Measurements from ENCODE around the gene ATP6V1F. TPM values are rescaled to one million over a fixed set of nuclear protein-coding genes. Genes with fewer than 3 reads are reported as not detected.

The ATP6V1F gene
- polyA plus RNA-seq, 1 donor, result 132 TPM

DNA sequence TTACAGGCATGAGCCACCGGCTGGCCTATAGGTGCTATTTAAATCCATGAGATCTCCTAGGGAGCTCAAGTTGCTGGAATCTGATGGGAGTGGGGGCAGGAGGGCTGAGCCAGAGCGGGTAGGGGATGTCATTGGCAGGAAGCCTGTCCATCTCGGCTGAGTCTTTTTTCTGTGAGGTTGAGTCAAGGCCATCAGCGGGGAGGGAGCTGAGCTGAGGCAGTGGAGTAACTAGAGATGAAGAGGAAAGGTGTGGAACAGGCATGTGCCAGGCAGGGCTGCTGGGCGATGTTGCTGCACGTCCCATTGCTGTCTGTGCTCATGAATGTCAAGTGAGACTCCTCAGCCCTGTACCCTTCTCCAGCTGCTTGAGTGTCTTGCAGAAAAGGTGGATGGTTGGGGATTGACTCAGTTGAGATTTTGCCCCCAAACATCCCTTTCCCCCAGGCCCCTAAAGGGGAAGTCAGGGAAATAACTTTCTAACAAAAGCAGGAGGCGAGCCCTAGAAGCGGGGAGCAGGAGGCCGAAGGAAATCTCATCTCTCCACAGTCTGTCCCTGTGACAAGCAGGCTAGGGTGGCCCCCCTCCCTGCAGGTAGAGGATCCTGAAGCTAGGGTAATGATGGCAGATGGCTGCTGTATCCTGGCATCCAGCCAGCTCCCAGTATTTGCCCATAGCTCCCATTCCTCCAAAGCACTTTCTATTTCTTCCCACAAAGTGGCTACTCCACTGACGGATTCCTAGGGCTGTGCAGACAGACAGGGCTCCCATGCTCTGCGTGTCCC is 5.4 kb downstream of the ATP6V1F start:
- DNase-seq (ENCODE audit: low read depth), result no peak

DNA sequence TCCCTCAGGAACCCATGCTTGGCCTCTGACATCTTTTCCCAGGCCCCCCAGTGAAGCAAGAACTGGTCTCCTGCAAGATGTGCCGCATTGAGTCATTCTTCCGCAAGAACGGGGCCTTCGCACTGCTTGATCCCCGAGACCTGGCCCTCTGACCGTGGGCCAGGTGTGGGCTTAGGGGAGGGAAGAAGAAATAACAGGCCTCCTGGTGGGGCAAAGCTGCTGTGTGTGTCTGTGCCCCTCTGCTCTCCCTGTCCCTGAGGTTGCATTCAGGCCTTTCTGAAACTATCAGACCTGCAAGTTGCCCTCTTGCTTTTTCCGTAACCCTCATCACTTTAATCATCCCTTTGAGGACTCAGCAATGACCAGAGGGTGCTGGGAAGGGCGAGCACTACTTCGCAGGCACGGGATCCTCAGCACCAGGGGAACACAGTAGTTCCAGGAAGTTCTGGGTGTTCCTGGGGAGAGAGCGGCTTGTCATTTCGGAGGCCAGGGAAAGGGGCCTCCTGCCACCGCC is 6.0 kb downstream of the ATP6V1F start:
- no peak for DNase-seq (ENCODE audit: low read depth)

DNA sequence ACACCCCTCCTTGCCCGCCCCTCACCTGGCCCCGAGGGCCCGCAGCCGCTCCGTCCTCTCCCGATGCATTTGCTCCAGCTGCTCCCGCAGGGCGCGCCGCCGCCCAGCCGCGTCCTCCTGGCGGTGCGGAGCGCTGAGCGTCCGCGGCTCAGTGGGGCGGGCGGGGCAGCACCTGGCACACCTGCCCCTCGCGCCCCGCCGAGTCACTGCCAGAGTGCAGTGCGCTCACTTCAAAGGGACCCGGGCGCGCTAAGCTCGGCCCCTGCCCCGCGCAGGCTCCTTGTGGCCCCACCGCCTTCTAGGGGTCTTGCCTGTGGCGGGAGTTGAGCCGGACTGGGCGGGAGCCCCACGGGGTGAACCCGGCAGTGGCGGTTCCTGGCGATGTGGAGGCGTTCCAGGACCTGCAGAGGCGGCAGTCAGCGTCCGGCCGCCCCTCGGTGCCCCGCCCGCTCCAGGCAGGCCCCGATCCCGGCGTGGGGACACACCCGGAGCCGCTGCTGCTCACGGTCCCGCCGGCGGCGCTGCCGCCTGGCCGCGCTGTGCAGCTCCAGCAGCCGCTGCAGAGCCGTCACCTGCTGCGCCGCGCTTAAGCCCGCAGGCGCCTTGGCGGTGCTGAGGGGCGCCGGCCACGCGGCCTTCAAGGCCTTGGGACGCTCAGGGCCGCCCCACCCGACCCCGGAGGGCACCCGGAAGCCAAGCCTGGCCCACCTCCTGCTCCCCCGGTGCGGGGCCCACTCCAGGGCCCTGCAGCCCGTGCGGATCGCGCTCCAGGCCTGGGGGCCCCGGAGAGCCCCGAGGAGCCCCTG is 6.7 kb downstream of the ATP6V1F start:
- no peak for DNase-seq (ENCODE audit: low read depth)

DNA sequence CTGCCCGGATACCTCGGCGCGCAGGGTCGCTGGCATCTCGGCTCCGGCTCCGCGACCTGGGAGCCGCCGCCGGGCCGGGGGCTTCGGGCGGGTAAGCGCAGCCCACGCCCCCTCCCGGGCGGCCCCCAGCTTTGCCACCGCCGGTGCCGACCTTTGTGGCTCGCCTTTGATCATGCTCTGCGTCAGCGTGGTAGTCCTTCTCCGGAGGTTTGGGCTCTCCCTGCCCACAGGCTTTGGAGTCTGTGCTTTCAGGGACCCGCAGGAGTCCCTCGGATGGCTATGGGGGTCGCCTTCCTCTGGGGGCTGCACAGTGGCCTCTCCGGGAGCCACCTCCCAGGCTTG is 7.3 kb downstream of the ATP6V1F start:
- DNase-seq (ENCODE audit: low read depth), result no peak

DNA sequence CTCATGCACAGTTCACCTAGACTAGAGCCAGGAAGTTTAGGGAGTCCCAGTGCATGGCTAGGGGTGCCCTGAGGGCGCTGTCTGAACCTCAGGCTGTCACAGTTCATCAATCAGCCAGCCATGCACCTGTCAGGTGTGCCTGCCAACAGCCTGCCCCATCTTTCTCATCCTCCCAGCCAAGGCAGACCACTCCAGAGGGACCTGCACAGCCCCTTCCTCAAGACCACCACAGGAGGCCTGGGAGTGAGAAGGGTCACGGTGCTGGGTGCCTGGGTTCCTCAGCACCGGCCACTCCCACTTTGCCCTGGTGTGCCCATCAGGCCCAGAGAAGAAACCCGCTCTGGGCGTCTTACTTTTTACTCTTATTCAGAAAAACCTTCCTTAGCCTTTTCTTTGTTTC is 8.4 kb downstream of the ATP6V1F start:
- DNase-seq (ENCODE audit: low read depth), result no peak

DNA sequence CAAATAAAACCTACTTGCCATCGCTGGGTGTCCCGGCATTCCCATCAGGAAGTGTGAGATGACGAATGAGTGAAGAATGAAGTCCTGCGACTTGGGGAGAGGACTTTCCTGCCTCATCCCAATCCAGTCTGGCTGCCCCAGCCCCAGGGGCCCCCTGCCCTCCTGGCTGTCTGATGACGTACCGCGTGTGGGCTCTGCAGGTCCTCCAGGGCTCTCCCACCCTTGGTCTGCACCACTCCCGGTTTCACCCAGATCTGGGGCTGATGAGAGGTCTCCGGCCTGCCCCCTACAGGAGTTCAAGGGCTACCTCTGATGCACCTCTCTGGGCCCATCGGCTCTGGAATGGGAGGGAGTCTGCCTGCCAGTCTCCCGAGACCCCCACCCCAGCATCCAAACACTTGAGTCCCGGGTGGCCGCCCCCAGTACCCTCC is 9.8 kb downstream of the ATP6V1F start:
- DNase-seq (ENCODE audit: low read depth), result no peak

DNA sequence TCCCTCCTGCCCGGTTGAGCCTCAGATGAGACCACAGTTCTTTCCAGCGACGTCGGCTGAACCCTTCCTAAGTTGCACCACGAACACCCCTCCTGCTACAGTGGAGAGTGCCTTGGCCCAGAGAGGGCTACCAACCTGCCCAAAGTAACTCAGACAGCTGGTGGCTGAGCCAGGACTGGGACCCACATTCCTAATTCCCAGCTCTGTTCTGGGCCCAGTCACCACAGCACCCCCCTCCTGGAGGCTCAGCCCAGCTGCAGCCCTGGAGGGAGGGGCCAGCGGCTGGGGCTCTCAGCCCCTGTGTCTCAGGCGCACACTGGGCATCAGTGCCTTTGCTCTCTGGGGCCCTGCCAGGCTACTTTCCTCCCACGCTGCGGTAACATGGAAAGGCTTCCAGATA is 10.6 kb downstream of the ATP6V1F start:
- DNase-seq (ENCODE audit: low read depth), result no peak

DNA sequence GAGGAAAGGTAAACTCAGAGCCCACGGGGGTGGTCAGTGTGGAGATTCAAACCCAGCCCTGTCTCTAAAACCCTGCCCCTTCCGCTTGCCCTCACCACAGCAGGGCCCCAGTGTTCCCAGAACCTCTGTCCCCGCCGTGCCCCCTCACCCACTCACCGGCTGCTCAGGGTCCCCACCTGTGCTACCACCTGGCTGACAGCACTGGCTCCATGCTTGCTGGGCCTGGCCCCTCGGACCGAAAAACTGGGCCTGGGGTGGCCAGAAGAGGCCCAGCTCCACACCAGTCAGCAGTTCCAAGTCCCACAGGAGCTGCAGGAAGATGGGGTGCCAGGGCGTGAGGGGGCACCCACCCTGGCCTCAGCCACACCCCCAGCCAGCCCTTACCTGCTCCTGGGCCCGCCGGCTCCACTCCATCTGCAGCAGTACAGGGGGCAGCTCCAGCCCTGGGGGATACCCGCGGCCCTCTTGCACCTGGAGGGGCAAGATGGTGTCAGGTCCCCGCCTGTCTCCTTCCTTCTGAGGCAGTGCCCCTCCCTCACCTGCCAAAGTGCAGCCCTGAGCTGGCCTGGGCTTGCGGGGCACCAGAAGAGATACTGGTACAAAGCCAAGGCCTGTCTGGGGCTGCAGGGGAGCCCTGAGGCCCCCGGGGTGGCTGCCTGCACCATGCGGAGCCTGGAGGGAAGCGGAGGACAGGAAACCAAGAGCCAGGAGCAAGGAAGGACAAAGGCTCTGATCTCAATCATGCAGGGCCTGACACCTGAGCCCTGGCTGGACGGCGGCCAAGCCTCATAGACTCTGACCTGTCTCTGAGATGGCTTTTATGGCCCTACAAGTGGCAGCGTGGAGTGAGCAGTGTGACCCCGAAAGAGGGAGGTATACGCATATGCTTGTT is 11.7 kb downstream of the ATP6V1F start:
- no peak for DNase-seq (ENCODE audit: low read depth)

DNA sequence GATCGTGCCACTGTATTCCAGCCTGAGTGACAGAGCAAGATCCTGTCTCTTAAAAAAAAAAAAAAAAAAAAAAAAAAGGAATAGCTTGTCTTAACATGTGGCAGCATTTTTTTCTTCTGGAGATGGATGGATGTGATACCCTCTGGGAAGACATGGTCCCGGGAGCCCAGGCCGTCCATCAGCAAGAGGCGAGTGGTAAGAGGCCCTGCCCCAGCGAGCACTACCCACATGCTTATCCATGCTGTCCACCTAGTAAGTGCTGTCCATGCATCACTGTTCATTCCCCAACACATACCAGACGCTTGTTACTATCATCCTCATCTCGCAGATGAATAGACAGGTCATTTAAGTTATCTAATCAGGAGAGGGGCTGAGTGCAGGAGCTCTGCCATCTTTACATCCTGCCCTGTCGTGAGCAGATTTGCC is 12.9 kb downstream of the ATP6V1F start:
- no peak for DNase-seq (ENCODE audit: low read depth)

DNA sequence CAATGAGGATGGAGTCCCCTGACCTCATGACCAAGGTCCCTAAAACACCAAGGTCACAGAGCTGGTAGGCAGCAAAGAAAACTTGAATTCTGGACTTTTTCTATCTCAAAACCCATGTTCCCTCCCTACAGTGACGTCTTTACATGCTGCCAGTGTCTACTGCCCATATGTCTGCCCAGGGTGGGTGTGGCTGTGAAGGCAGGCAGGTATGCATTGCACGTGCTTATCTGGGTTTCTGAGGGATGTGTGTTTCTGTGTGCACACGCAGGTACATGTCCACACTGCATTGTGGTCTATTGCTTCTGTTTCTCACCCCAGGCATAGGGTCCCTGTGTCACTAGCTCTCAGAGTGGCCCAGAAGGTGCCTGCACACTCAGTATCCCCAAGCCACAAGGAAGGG is 13.5 kb downstream of the ATP6V1F start:
- no peak for DNase-seq (ENCODE audit: low read depth)

DNA sequence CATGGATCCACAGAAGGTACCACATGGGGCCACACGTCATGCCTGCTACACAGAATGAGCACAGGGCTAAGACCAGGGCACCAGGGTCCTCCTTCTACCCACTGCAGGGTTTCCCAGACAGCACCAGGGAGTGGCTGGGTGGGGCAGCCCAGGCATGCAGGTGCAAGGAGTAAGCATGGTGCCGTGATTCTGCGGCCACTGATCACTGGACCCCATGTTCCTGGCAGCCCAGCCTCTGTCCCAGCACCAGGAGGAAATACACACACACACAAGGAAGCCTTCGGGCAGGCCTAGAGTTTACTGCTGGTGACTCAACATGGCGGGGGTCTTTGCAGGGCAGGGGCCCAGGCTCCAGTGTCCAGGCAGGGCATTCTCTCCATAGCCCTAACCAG is 13.9 kb downstream of the ATP6V1F start:
- no peak for DNase-seq (ENCODE audit: low read depth)

DNA sequence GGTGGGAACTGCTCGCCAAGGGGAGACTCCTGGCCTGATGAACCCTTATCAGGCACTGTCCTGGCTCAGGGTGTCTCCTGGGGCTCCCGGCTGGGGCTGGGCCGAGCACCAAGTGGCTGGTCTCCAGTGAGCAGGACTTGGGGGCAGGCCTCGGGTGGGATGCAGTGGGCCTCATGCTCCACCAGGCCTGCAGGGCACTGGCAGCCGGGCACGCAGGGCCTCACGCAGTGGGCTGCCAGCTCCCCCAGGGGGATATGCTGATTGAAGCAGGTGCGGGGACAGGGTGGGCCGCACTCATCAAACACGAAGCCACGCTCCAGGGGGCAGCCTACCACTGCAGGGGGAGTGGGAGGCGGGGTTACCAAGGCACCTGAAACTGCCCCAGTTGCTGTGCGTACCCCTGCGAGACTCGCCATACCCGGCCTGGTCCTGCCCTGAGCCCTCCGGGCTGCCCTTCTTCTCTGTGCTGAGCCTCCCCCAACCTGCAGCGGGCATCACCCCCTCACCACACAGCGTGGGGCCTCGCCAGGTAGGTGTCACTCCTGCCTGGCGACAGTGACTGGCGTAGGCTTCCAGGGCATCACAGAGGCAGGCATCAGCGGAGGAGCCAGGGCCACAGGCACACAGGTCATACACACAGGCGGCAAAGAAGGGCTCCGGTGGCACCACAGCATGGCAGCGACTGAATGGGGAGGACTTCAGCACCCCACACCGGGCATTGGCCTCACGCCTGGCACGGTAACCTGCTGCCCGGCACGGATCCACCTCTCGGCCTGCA is 14.5 kb downstream of the ATP6V1F start:
- DNase-seq (ENCODE audit: low read depth), result no peak

DNA sequence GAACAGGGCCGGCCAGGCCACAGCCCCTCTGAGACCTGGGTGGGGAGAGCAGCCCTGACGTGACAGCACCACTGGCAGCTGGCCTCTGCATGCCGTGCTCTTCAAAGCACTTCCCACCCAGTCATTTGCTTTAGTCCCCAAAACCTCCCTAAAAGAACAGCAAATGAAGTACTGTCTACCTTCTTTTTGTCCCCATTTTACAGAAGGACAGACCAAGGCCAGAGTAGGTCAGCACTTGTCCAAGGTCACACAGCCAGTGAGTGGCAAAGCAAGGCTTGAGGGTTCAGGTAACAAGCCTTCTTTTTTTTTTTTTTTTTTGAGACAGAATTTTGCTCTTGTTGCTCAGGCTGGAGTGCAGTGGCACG is 15.1 kb downstream of the ATP6V1F start:
- DNase-seq (ENCODE audit: low read depth), result no peak

DNA sequence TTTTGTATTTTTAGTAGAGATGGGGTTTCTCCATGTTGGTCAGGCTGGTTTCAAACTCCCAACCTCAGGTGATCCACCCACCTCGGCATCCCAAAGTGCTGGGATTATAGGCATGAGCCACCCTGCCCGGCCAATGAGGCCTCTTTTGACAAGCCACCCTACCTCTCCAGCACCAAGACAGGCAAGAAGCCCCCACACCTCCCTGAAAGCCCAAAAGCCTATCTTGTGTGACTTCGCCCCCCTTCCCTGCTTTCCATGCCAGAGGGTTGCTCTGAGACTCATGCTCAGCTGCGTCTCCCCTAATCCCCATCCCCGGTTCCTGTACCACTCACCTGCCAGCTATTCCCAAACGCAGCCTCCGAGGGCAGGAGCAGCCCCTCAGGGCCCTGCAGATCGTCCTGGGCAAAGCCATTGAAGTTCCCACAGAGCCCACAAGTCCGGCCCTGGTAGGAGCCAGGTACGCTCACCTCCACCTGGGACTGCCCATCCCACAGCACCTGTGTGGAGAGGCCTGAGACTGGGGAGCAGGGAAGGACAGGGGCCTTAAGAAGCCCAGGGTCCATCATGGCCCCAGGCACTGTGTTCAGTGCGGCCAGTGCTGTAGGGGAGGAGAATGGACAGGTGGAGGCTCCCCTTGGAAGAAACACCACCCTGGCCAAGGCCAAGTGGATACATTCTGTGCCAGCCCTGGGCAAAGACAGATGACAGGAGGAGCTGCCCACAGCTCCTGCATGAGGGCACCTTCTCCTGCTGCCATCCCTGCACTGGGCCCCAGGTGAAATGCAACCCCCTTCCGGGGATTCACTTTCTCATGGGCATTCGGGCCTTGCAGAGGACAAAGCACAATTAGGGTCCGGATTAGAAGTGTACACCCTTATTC is 15.8 kb downstream of the ATP6V1F start:
- no peak for DNase-seq (ENCODE audit: low read depth)

DNA sequence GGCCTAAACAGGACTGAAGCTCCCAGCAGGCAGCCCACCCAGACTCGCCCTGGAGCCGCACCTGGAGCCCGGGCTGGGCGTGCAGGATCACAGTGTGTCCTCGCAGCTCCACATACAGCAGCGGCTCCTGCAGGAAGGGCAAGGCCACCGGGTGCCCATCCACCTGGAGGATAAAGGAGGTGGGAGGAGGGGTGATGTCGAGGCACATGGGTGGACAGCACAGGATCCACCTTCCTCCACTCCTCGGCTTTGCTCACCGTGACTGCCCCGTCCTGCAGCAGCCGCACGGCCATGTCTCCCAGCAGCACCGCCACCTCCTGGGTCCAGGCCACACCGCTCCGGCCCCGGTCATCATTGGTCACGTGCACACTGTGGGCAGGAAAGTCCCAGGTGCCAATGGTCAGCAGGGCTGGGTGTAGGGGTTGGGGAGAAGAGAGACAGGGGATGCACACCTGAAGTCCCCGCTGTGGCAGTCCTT is 16.8 kb downstream of the ATP6V1F start:
- DNase-seq (ENCODE audit: low read depth), result no peak

DNA sequence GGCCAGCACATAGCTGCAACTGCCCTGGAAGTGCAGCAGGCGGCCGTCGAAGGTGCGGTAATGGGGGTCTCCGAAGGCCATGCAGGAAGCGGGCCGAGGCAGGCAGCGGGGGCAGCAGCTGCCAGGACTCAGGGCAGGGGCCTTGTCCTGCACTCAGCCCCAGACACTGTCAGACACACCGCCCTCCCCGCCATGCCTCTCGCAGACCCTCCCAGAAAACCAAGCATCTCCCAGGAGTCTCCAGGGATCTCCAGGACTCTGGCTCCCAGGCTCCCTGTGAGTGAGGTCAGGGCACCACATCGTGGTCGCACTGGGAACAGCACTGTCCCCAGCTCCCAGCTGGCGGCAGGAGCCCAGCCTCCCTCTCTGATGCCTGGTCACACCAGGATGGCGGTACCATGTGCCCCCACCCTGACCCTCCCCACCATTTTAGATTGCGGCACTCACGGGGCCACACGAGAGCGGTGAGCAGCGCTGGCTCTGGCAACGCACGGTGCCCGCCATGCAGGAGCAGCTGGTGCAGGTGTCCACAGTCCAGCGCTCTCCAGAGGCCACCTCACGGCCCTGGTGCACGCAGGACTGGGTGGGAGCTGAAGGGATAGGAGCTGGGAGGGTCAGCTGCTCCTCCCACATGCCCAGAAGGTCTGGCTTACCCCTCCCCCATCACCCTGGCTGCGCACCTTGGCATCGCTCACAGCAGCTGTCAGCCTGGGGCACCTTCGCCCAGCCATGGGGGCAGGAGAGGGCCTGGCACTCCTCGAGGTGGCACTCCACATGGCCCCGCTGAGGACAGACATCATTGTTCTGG is 17.5 kb downstream of the ATP6V1F start:
- no peak for DNase-seq (ENCODE audit: low read depth)

DNA sequence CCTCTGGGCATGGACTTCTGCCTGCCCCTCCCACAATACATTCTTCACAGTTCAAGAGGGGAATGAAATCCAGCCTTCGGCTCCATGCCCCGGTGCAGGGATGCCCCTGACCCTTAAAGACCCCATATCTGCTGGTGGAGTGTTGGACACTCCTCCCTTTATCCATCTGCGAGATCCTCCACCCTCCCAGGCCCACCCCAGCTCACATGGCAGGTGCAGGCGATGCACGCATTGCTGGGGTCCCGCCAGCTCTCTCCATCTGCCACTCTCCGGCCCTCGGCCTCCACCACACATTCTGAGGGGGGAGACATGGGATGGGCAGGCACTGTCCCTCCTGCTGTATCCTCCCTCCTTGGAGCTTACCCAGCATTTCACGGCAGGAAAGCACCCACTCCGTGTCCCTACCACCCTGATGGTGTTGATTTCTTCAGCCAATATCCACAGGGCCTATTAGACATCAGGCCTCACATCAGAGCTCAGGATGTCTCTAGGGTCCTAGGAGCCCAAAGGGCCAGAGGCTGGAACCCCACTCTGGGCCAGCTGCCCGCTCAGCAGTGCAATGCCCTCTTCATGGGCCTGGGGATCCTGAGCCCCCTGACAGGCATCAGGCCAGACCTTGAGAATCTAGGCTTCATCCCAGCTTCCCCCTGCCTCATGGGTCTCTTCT is 18.3 kb downstream of the ATP6V1F start:
- no peak for DNase-seq (ENCODE audit: low read depth)

DNA sequence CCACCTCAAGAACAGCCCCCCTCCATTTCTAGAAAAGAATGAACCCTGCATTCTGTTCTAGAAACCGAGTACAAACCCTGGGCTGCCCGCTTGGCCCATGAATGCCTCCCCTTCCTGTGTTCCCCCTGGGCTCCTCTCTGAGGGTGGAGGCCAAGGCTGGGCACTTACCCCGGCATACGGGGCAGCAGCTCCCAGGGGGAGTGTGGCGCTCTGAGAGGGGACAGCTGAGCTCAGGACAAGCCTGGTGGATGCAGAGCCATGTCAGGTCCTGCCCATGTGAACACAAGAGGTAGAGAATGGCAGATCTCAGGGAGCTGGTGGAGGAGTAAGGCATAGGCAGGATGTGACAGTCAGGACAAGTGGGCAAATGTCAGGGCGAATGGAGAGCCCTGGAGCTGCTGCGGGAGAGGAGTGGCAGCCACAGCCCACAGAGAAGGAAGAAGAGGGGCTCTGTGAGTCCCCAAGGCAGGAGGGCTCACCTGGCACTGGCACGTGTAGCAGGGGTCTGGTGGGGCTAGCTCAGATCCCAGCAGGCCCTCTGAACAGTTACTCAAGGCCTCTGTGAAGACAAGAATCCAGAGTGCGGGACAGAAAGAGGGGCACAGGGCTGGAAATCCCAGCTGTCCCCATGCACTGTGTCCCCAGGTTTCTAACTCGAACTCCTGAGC is 18.9 kb downstream of the ATP6V1F start:
- DNase-seq (ENCODE audit: low read depth), result no peak
